ENCODE results near the gene LDLRAD4.

DNA sequence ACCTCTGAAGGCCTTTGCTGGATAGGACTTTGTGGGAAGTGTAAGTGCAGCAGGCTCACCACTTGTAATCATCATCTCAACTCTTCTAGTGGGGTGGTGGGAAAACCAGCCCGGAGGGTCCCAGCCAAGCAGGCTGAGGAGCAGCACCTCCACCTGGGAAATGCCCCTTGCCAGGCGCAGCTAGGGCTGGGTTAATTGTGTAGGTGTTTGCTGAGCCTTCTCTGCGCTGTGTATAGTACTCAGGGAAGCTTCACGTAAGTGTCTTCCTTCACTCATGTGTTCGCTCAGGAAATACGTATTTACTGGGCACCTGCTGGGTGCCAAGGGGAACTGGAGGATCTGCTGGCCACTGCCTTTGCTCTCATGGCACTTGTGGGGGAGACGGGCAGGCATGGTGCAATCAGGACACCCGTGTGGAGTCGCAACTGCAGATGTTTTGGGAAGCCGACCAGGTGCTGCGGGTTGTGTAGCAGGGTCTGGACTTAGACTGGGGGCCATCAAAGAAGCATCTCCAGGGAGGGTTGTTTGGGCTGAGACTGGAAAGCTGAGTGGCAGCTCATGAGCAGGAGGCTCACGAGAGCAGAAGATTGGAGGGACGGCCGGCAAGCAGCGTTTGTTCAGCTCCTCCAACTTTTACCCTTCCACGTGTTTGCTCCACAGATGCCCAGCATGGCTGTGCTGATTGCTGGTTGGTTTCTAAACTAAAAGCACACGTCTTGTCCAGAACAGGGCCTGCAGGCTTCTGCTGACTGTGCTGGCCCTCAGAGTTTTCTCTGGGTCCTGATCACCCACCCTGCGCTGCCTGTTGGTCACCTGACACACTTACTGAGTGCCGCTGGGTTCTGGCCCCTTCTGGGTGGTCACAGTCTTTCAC, 164.6 kb downstream of the LDLRAD4 start:
- TF ChIP-seq, protein P1, sequence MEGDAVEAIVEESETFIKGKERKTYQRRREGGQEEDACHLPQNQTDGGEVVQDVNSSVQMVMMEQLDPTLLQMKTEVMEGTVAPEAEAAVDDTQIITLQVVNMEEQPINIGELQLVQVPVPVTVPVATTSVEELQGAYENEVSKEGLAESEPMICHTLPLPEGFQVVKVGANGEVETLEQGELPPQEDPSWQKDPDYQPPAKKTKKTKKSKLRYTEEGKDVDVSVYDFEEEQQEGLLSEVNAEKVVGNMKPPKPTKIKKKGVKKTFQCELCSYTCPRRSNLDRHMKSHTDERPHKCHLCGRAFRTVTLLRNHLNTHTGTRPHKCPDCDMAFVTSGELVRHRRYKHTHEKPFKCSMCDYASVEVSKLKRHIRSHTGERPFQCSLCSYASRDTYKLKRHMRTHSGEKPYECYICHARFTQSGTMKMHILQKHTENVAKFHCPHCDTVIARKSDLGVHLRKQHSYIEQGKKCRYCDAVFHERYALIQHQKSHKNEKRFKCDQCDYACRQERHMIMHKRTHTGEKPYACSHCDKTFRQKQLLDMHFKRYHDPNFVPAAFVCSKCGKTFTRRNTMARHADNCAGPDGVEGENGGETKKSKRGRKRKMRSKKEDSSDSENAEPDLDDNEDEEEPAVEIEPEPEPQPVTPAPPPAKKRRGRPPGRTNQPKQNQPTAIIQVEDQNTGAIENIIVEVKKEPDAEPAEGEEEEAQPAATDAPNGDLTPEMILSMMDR (IDR thresholded peaks at IDR 0.05; ENCODE audit: insufficient read depth, low read length, poor library complexity, severe bottlenecking) = no peak
- no peak for TF ChIP-seq EZH2phosphoT487 (conservative IDR thresholded peaks at IDR 0.05; ENCODE audit: low read length)

Measured in SU-DHL-6 (cell line).